Stimulated activated CD8-positive, alpha-beta memory T cell treated with anti-CD3 and anti-CD28 coated beads, Interleukin-7, amount 100 ng/mL, for 4 hours (primary cell): ENCODE measurements around the gene SDK2.

Source experiments
- DNase-seq, 2 donors: peaks; one replicate each; pipeline ENCODE4 v3.0.0-alpha.2; 2020; ENCODE audit warnings: low read depth in 2 of 2

SDK2 gene

GRCh38 chr17:73534209-73534909, 109.9 kb downstream of the SDK2 start:
- DNase-seq: no peak

DNA sequence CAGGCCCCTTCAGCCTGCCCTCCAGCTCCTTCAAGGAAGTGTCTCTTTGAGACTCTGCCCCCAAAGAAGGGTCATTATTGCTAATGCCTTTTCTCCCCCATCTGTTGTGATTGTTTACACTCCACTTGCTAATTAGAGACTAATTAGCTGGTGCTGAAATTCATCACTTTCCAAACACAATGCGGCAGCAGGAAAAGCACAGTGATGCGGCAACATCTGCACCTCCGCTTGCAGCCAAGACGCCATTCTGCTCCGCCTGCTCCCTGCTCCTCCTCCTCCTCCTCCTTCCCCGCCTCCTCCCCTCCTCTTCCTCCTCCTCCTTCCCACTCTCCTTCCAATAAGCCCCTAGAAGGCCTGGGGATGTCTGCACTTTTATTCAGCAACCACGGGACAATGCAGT, 110.5 kb downstream of the SDK2 start:
- DNase-seq: no peak

DNA sequence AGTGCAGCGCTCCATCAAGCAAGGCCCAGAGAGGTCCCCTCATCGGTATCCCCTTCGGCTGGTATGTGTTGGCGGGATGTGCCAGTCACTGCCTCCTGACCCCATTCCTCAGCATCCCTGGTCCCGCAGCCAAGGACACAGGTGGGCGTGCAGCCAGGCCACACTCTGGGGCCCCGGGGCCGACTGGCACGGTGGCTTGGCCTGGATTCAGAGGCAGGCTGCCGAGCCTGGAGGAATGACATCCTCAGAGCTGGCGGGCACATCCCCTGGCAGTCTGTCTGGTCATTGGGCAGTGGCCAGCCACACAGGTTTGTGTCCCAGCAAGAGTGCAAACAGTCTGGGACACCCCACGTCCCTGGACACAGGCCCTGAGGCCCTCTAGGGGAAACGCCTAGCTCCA, 111.1 kb downstream of the SDK2 start:
- DNase-seq: no peak

DNA sequence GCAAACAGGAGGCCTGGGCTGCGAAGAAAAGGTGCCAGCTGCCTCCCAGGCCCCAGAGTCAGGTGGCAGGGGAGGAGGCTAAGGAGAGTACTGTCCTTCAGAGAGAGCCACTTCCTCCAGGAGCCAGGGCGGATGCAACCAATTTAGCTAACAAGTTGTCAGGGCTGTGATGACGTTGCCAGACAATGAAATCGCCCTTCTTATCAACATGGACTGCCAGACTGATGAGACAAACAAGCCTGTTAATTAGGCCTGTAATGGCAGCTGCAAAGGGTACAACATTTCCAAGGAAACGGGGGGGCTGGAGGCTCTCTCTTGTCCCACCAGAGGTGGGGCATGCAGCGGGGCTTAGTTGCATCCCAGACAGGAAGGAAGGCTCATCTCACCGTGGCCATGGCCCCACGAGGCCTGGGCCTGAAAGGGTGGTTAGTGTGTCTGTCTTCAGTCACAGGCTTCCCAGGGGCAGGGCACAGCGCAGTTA, 111.8 kb downstream of the SDK2 start:
- no peak for DNase-seq

DNA sequence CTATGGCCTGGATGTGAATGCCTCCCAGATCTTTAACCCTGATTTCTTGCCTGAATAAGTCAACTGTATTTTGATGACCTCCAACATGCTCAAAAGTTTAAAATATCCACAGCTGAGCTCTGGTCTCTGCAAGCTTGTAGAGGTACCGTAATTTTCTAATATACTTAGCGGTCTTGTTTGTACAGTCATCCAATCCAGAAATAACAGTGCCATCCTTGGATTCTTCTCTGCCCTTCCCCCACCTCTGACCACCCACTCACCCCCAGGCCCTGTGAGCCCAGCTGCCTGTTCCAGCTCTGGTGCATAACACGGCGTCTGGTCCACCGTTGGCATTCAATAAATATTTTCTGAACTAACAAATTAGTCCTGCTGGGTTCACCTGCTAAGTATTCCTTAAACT, 113.1 kb downstream of the SDK2 start:
- DNase-seq: no peak

GRCh38 chr17:73528679-73529078, 115.6 kb downstream of the SDK2 start:
- no peak for DNase-seq

- no peak for DNase-seq
Observed at GRCh38 chr17:73526952-73527351, 117.3 kb downstream of the SDK2 start.

DNA sequence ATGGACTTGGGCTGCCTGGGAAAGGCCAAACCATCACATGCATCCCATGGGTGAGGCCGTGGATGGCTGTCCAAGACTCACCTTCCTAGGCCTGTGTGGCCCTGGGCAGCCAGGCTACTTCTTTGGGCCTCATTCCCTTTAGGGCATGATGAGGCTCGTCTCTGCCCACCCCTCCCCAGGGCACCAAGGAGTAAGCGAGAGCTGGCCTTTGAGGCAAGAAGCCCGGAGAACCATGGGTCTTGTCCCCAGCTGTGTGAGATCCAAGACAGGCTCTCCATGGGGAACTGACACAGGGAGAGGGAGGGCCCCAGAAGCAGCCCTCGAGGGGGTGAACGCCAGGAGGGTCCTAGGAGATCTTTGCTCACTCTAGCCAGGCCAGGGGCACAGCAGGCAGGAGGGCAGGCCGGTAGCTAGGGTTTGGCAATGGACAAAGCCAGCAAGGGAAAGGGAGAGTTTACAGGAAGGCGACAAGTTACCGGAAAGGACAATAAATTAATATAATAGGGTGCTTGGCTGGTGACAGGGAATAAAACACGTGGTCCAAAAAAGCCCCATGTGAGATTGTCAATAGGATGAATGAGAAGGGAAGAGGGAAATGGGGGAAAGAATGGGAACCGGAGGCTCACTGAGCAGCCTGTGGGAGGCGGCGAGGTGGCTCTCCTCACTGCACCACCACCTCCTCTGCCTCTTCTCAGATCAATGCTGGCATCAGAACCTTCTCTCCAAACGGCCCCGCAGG, 119.1 kb downstream of the SDK2 start:
- DNase-seq: no peak

DNA sequence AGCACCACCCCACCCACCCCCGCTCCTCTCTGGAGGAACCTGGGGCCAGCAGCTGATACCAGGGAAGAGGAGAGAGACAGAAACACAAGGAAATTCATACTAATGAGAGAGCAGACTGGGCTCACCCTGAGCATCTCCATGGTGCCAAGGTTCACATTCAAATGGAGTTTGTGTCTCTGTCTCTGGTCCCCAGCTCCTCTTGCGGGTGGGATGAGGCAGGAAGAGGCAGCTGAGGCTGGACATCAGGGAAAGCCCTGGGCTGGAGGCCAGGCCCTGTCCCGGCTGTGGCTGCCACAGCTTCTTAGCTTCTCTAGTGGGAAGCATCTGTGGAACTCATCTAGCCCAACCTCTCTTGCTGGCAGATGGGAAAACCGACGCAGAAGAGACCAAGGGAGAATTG, 121.5 kb downstream of the SDK2 start:
- no peak for DNase-seq

DNA sequence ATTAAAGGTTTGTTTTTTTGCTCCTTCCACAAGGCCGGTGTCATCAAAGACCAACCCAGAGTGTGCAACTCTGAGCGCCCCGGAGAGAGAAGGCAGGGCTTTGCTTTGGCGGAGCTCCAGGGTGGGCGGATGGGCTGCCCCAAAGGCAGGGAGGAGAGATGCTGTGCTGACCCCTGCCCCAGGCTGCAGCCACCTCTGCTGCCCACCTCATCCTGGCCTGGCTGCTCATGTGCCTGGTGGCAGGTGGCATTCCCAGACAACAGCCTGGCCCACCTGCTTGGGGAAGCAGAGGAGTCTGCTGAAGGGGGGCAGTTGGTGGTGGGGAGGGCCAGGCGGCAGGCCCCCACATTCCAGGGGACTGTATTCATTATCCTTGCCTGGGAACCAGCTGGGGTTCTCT, 122.1 kb downstream of the SDK2 start:
- DNase-seq: no peak

GRCh38 chr17:73521376-73521775, 122.9 kb downstream of the SDK2 start:
- no peak for DNase-seq

DNA sequence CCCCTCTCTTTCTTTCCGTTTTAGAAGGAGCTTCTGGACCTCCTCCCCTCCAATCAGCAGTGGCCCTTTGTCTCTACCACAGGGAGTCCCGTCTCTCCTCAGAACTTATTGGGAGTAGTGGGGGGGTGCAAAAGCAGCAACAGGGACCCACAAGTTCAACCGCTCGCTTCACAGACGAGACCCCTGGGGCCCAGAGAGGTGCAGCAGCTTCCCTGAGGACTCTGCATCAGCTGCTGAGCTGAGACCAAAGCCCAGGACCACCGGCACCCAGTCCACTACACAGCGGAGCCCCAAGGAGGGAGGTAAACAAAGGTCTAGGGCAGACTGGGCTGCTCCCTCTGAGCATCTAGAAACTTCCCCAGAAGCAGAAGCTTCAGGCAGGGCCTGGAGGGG, 123.9 kb downstream of the SDK2 start:
- no peak for DNase-seq

DNA sequence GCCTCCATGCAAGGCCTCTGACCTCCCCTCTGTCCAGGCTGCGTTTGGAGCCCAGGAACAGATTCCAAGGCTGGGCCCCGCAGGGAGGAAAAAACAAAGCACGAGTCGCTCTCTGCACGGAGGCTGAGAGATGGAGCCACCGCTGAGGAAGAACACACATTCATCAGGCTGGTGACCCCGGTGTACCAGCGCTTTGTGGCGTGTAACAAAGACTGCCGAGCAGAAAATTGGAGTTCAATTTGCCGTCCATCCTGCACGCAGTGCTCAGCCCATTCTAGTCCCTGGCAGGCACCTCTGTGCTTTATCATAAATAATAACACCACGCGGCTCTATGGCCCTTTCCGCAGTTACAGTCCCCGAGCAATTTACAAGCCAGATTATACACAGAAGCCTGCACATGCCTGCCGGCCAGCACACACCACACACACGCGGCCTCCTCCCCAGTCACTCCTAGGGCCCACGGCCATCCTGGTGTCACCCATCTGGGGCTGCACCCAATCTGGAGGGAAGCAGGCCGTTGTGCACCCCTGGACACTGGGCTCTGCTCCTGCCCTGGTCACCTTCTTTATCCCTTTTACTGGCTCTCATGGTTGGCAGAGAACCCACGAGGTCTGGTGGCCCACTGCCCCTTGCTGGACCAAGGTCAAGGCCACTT, 124.4 kb downstream of the SDK2 start:
- DNase-seq: no peak

DNA sequence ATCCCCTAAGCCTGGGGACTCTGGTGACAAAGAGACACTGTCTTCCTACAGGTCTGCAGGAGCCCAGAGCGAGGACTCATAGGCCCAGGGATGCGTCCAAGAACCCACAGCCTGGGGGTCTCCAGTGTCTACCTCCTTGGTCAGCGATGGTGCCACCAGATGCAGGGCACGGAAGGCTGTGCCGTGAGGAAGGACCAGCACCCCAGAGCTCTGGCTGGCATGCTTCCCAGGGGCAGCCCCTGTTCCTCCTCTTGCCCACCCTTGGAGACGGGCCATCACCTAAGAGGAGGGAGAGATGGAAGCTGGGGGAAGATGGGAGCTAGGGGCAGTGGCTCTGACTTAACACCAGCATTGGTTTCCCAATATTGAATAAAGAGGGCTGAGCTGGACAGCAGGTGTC, 125.2 kb downstream of the SDK2 start:
- no peak for DNase-seq

DNA sequence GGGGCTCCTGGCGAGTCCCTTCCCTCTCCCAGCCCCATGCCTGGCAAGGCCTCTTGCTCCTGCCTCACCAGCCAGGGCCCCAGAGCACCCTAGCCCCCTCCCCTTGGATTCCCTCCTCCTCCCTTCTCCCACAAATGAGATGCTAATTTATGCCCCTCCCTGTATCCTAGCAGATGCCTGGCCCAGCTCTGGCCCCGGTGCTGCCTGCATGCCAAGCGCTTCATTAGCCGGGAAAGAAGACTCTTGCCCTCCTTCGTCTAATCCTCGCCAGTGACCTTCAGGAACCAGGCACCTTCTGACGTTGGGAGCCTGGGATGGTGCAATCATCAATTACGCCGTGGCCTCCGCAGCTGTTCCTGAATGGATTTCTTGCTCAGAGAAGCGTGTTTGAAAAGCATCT, 127.8 kb downstream of the SDK2 start:
- DNase-seq: no peak

GRCh38 chr17:73514146-73514863, 129.9 kb downstream of the SDK2 start:
- no peak for DNase-seq

DNA sequence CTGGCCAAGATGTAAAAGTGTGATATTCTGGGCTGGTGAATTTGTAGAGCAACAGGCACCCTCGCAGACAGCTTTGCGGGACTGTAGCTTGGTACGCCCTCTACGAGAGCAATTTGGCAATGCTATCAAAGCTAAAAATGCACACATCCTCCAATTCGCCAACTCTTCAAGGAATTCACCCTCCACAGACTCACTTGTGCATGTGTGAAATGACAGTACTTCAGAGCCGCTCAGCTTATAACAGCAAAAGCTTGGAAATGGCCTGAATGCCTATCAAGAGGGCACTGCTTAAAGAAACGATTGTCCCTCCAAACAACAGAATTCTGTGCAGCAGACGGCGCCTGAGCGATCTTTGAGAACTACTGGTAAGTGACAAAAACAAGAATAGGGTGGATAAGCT, 130.8 kb downstream of the SDK2 start:
- no peak for DNase-seq

DNA sequence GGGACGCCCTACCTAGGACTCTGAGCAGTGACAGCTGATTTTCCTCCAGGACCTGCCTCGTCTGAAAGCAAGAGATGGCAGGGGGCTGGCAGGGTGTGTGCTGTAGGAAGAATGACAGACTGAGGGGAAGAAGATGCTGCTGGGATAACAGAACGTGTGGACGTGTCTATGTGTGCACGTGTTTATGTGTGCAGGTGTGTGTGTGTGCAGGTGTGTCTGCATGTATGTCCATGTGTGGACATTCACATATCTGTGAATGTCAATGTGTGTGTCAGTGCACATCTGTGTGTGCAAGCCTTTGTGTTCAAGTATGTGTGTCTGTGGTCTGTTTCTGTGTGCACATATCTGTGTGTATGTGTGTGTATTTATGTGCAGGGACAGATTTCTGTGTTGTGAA, 132.5 kb downstream of the SDK2 start:
- DNase-seq: no peak

GRCh38 chr17:73510981-73511718, 133.1 kb downstream of the SDK2 start:
- DNase-seq: no peak

DNA sequence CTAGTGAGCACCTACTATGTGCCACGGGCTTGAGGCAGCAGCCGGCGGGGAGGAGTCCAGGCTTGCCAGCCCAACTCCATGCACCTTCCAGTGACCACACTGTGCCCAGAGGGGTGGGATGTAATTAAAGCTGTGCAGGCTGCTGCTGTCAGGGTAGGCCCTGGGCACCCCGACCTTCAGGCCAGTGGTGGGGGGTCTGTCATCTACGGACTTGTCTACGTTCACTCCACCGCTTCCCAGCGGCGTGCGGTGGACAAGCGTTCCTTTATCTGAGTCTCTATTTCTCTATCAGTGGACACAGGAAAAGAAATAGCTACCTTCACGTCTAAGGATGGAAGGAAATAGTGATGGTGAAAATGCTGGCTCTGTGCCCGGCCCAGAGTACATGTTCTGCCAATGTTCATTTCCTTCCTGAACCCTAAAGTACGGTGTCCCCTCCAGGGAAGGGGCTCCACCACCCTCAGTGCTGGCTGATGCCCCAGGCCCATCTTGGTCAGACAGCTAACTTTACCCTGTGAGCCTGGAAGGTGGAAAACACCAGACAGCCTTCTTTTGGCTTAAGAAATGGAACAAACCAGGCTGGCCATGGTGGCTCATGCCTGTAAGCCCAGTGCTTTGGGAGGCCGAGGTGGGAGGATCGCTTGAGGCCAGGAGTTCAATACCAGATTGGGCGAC, 135.2 kb downstream of the SDK2 start:
- no peak for DNase-seq
